Liver (tissue), 9 donors: ENCODE measurements around the gene UNKL. TPM values are rescaled to one million over a fixed set of nuclear protein-coding genes. Genes with fewer than 3 reads are reported as not detected.

ENCODE experiments used
- DNase-seq: peaks from one replicate; pipeline ENCODE4 v3.0.0-alpha.2; 2017; ENCODE audit warnings: low spot score
- H3K27ac ChIP-seq, 2 donors: one replicate each; pipeline ENCODE4 v1.7.0; 2013; ENCODE audit warnings: inconsistent platforms in 2 of 2, low read length in 2 of 2, control low read depth in 1 of 2, low read depth in 1 of 2, mild to moderate bottlenecking in 1 of 2
- H3K27me3 ChIP-seq, 4 donors: one replicate each; pipeline versions ENCODE4 v1.6.1 to v1.7.0; 2013; ENCODE audit warnings: low read length in 3 of 4, inconsistent platforms in 1 of 4, mild to moderate bottlenecking in 1 of 4, moderate library complexity in 1 of 4; ENCODE audit not compliant: control insufficient read depth in 4 of 4, insufficient read depth in 4 of 4
- H3K36me3 ChIP-seq, 4 donors: one replicate each; pipeline versions ENCODE4 v1.6.1 to v1.7.0; 2013; ENCODE audit warnings: low read length in 3 of 4, mild to moderate bottlenecking in 3 of 4, low read depth in 1 of 4, moderate library complexity in 1 of 4; ENCODE audit not compliant: control insufficient read depth in 4 of 4, insufficient read depth in 3 of 4
- H3K4me1 ChIP-seq, 4 donors: one replicate each; pipeline versions ENCODE4 v1.6.1 to v1.7.0; 2013; ENCODE audit warnings: low read length in 3 of 4, mild to moderate bottlenecking in 3 of 4, moderate library complexity in 1 of 4; ENCODE audit not compliant: control insufficient read depth in 4 of 4, insufficient read depth in 4 of 4
- H3K4me3 ChIP-seq, 3 donors: one replicate each; pipeline versions ENCODE4 v1.6.1 to v1.7.0; 2013; ENCODE audit warnings: low read length in 3 of 3, control low read depth in 1 of 3, low read depth in 1 of 3, mild to moderate bottlenecking in 1 of 3
- H3K9ac ChIP-seq, 2 donors: one replicate each; pipeline ENCODE4 v1.7.0; 2013; ENCODE audit warnings: low read length in 2 of 2, mild to moderate bottlenecking in 2 of 2, moderate library complexity in 2 of 2, control low read depth in 1 of 2, low read depth in 1 of 2
- H3K9me3 ChIP-seq, 4 donors: one replicate each; pipeline versions ENCODE4 v1.6.1 to v1.7.0; 2013; ENCODE audit warnings: low read length in 3 of 4; ENCODE audit not compliant: control insufficient read depth in 4 of 4
- FOXA1 ChIP-seq: IDR thresholded peaks from 2 replicates; pipeline ENCODE4 v1.6.1; 2016; ENCODE audit warnings: antibody characterized with exemption
- FOXA2 ChIP-seq: IDR thresholded peaks from 2 replicates; pipeline ENCODE4 v1.6.1; 2016; ENCODE audit warnings: antibody characterized with exemption
- GABPA ChIP-seq, 2 donors: IDR thresholded peaks in 1 of 2; conservative IDR thresholded peaks in 1 of 2; 2 replicates each; pipeline ENCODE4 v1.6.1; 2016; ENCODE audit warnings: antibody characterized with exemption in 2 of 2, mild to moderate bottlenecking in 1 of 2, moderate library complexity in 1 of 2
- NR2F2 ChIP-seq: IDR thresholded peaks from 2 replicates; pipeline ENCODE4 v1.6.1; 2016; ENCODE audit warnings: antibody characterized with exemption
- SP1 ChIP-seq: IDR thresholded peaks from 2 replicates; pipeline ENCODE4 v1.6.1; 2018; ENCODE audit warnings: antibody characterized with exemption, mild to moderate bottlenecking
- WGBS: extraction: QIAGEN DNeasy Blood & Tissue Kit; methylation state at CpG from one replicate; pipeline ENCODE4 v1.1.7; 2013; 5-methylcytosine and 5-hydroxymethylcytosine counted together
- polyA plus RNA-seq, 2 donors: library from polyadenylated mRNA; stranded (reverse) in 1 of 2; unstranded in 1 of 2; fragments of 200-250 nt in 1 of 2; fragments of >200 nt in 1 of 2; fragmentation: Nextera tagmentation in 1 of 2; extraction: Ambion mirVana in 1 of 2; gene quantifications; one replicate each; pipeline versions ENCODE4 v1.2.1 to v1.2.3, GENCODE V29; 2013 to 2015
- total RNA-seq, 2 donors: library from RNA; depleted of rRNA; stranded (reverse); fragments of >200 nt; gene quantifications; one replicate each; pipeline ENCODE4 v1.2.3, GENCODE V29; 2014
- TF ChIP-seq, protein P1 (sequence below): IDR thresholded peaks from 2 replicates; pipeline ENCODE4 v1.6.1; 2016; ENCODE audit warnings: antibody characterized with exemption, mild to moderate bottlenecking
- donor health status: healthy.
- donor health status: healthy.
- donor health status: healthy.
- donor health status: healthy.
- donor health status: healthy.

UNKL gene
- total and polyA plus RNA-seq, 4 donors = 3.5 to 14.7 (median 6.6) TPM

DNA sequence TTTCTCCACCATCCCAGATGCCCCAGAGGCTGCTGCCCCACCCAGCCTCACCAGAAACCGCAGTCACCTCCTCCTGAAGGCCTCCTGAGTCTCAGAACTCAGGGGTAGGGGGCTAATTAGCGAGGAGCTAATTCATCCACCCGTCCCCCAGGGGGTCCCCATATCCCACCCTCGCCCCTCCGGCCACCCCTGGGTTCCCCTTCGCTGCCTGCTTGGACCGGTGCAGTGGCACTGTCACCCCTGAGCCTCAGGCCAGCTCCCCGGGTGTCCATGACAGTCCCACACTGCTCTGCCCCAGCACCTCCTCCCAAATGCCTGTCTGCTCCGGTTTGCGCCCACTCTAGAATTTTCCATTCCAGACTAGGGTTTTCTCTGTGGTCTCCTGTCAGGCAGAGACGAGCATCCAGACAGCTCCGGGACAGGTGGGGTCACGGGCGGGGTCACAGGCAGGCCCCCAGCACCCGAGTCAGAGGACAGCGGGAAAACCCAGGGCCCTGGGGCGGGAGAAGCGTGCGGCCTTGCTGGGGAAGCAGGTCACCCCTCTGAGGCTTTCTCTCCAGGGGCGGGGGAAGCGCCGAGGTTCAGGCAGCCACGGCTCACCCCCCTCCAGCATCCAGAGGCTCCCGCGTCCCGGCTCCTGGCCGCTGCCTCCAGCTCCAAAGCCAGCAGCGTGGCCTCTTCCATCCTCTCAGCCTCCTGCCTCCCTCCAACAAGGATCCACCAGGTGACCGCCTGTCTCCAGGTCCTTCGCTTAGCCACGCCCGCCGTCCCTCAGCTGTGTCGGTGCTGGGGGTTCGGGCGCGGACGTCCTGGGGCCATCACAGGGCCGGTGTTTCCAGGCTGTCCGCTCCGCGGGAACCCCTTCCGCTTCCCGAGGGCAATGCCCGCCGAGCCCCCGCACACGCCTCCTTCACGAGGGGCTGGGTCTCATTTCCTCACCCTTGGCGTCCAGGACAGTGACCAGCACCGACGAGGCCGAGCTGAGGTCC is 13.3 kb upstream of the UNKL start (continued):
- TF ChIP-seq, protein P1, sequence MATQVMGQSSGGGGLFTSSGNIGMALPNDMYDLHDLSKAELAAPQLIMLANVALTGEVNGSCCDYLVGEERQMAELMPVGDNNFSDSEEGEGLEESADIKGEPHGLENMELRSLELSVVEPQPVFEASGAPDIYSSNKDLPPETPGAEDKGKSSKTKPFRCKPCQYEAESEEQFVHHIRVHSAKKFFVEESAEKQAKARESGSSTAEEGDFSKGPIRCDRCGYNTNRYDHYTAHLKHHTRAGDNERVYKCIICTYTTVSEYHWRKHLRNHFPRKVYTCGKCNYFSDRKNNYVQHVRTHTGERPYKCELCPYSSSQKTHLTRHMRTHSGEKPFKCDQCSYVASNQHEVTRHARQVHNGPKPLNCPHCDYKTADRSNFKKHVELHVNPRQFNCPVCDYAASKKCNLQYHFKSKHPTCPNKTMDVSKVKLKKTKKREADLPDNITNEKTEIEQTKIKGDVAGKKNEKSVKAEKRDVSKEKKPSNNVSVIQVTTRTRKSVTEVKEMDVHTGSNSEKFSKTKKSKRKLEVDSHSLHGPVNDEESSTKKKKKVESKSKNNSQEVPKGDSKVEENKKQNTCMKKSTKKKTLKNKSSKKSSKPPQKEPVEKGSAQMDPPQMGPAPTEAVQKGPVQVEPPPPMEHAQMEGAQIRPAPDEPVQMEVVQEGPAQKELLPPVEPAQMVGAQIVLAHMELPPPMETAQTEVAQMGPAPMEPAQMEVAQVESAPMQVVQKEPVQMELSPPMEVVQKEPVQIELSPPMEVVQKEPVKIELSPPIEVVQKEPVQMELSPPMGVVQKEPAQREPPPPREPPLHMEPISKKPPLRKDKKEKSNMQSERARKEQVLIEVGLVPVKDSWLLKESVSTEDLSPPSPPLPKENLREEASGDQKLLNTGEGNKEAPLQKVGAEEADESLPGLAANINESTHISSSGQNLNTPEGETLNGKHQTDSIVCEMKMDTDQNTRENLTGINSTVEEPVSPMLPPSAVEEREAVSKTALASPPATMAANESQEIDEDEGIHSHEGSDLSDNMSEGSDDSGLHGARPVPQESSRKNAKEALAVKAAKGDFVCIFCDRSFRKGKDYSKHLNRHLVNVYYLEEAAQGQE = no peak
- TF ChIP-seq GABPA (IDR thresholded peaks at IDR 0.05 in 1 of 2, conservative IDR thresholded peaks at IDR 0.05 in 1 of 2) = no peak
- TF ChIP-seq FOXA1 = no peak

DNA sequence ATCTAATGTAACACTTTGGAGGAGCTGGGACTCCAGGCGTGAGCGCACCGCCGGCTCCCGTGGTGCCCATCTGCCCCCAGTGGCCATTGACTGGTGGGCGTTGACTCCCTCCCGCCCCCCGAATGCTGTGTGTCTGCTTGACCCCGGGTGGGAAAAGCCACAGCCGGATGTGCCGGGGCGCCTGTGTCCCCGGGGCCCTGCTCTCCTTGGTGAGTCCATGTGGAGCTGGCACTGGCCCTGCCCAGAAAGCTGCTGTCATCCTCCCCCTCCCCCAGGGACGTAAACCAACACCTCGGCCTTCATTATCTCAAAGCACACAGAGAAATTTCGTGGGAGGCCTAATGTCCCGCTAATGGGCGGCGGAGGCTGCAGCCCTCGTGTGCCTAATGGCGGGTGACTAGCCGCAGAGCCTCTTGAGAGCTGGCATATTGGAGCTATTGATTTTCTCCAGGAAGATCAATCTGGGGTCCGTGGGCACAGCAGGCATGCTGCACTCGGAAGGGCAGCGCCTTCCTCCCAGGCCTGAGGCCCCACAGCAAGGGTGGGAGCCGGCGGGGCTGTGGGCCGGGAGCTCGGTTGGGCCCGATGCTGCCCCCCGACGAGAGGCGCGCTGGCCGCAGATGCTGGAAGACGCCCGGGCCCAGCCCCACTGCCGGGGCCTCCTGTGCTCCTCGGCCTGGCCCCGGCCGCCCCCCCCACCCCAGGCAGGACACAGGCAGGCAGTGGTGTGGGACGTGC is 12.4 kb upstream of the UNKL start:
- H3K4me1 ChIP-seq = peaks cover 5 to 14% (median 9%) of the 10 kb centered on the region in 4 donors
- H3K9me3 ChIP-seq = no peaks in the 10 kb centered on the region
- 85% methylated on average over 42 of the region's 42 CpGs for WGBS
- H3K9ac ChIP-seq = no peak overlapping the region
- no peak overlapping the region for H3K4me3 ChIP-seq
- H3K27me3 ChIP-seq = no peaks in the 10 kb centered on the region
- H3K27ac ChIP-seq = no peak overlapping the region
- H3K36me3 ChIP-seq = no peaks in the 10 kb centered on the region
- no peak for DNase-seq
- TF ChIP-seq NR2F2 = no peak

DNA sequence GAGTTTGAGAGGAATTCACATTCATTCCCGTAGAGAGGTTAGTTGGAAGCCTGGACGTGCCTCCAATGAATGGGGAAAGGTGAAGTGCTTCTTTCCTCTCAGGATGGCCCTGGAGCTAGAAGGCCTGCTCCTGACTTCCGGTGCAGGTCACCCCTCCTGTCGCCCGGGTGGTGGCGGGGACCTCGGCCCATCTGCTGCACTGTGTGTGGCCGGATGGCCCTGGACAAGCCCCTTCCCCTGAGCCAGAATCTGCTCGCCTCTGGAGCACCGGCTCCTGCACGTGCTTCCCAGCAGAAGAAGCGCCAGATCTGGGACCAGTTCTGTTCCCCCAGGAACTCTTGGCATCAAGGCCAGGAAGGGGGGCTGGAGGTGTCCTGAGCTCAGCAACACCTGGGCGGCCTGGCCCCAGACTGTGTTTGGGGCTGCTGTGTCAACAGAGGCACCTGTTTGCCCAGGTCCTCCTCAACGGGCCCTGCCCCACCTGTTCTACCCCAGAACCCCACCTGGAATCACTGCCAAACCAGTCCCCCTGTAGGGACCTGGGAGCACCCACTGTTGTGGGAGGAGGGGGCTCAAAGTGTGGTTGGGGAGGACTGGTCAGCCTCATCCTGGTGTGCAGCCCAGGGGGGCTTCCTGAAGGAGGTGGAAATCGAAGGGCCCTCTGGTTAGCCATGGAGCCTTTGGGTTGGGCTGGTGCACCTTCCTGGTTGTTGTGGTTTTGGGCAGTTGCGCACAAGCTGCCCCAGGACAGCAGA is 11.3 kb upstream of the UNKL start:
- WGBS = 93% methylated on average over 16 of the region's 16 CpGs
- Histone ChIP-seq H3K27me3 (no peaks in the 10 kb centered on the region), H3K4me3 (no peak overlapping the region), H3K9ac (no peak overlapping the region), H3K36me3 (no peaks in the 10 kb centered on the region), H3K27ac (no peak overlapping the region), H3K4me1 (peaks cover 1 to 10% (median 8%) of the 10 kb centered on the region in 4 donors), H3K9me3 (no peaks in the 10 kb centered on the region)
- no peak for TF ChIP-seq FOXA2
- DNase-seq = no peak

DNA sequence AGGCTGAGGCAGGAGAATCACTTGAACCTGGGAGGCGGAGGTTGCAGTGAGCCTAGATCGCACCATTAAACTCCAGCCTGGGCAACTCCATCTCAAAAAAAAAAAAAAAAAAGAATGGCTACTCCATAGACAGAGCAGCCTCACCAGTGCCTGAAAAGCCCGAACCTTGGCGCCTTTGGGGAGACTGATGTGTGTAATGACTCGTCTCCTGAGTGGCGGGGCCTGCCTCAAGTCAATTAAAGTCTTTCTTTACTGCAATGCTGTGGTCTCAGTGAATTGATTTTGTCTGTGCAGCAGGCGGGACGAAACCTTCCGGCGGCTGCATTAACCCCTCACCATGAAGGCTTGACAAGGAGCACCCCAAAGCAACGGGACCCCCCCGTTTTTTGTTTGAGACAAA is 9.5 kb upstream of the UNKL start:
- no peaks in the 10 kb centered on the region for H3K36me3 ChIP-seq
- WGBS = 96% methylated on average over 12 of the region's 12 CpGs
- peaks cover 3 to 12% (median 11%) of the 10 kb centered on the region in 4 donors for H3K4me1 ChIP-seq
- H3K27me3 ChIP-seq = no peaks in the 10 kb centered on the region
- no peak overlapping the region for H3K27ac ChIP-seq
- H3K4me3 ChIP-seq = no peak overlapping the region
- TF ChIP-seq SP1 = no peak
- no peaks in the 10 kb centered on the region for H3K9me3 ChIP-seq
- DNase-seq = no peak
- H3K9ac ChIP-seq = no peak overlapping the region
